ENCODE results near the gene RASGRF2.
A peak's percentile ranks its signal among the peaks of the same experiment; 100 is the strongest.

DNA sequence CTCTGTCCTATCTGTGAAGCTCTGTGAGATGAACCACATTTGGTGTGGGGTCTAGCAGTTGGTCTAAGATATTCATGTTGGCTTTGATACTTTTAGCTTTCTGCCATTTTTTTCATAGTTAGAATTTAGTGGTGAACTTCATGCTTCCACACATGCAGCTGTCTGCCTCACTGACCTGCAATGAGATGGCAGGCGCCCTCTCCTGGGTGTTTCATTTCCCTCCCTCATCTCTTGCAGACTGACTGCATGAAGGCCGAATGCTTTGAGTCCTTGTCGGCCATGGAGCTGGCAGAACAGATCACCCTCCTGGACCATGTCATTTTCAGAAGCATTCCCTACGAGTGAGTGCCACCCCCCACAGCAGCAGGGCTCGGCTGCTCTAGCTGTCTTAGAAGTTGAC lies 246.8 kb downstream of the RASGRF2 start:
- TF ChIP-seq, protein P1, sequence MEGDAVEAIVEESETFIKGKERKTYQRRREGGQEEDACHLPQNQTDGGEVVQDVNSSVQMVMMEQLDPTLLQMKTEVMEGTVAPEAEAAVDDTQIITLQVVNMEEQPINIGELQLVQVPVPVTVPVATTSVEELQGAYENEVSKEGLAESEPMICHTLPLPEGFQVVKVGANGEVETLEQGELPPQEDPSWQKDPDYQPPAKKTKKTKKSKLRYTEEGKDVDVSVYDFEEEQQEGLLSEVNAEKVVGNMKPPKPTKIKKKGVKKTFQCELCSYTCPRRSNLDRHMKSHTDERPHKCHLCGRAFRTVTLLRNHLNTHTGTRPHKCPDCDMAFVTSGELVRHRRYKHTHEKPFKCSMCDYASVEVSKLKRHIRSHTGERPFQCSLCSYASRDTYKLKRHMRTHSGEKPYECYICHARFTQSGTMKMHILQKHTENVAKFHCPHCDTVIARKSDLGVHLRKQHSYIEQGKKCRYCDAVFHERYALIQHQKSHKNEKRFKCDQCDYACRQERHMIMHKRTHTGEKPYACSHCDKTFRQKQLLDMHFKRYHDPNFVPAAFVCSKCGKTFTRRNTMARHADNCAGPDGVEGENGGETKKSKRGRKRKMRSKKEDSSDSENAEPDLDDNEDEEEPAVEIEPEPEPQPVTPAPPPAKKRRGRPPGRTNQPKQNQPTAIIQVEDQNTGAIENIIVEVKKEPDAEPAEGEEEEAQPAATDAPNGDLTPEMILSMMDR (IDR thresholded peaks at IDR 0.05; ENCODE audit: low read depth, low read length, poor library complexity, severe bottlenecking), result peak; percentile 51
- TF ChIP-seq EZH2phosphoT487 (IDR thresholded peaks at IDR 0.05; ENCODE audit: borderline replicate concordance, low read length), result no peak
